Peyer's patch (tissue), 4 donors: ENCODE results near the gene TNFSF8.

Experiments
- CTCF ChIP-seq, 6 experiments: fragments of 450-650 bp in 4 of 6; fragments of 200-600 bp in 2 of 6; sonication (generic) in 1 of 6; IDR thresholded peaks; one replicate each; pipeline ENCODE4 v1.5.1; 2017 to 2019; ENCODE audit warnings: antibody characterized with exemption in 6 of 6, mild to moderate bottlenecking in 3 of 6, moderate library complexity in 1 of 6
- POLR2A ChIP-seq, 2 donors: fragments of 450-650 bp; IDR thresholded peaks; one replicate each; pipeline ENCODE4 v1.5.1; 2017; ENCODE audit warnings: antibody characterized with exemption in 2 of 2, mild to moderate bottlenecking in 2 of 2, moderate library complexity in 2 of 2

GRCh38 chr9:114935119-114935518, 4.7 kb upstream of the TNFSF8 start:
- TF ChIP-seq CTCF (IDR thresholded peaks at IDR 0.05) (no peak), POLR2A (IDR thresholded peaks at IDR 0.05) (no peak)
